Kidney epithelial cell (primary cell): ENCODE results near the gene PHC3. TPM values are rescaled to one million over a fixed set of nuclear protein-coding genes. Genes with fewer than 3 reads are reported as not detected.
"Not testable (repeated sequence)": the region's sequence is repeated elsewhere in the genome, so short reads cannot be mapped to it uniquely, and the experiment has no call there.

Source experiments
- DNase-seq: peaks from one replicate; pipeline ENCODE4 v3.0.0-alpha.2; 2010; ENCODE audit warnings: low read depth
- H3K27me3 ChIP-seq: 2 replicates; pipeline ENCODE4 v1.6.0; 2011; ENCODE audit warnings: low read length; ENCODE audit not compliant: control insufficient read depth, insufficient read depth
- H3K36me3 ChIP-seq: 2 replicates; pipeline ENCODE4 v1.5.1; 2011; ENCODE audit warnings: low read length; ENCODE audit not compliant: control insufficient read depth, insufficient read depth
- H3K4me3 ChIP-seq: 2 replicates; pipeline ENCODE4 v1.5.1; 2011; ENCODE audit warnings: low read depth, mild to moderate bottlenecking, control low read depth, low read length
- CTCF ChIP-seq: IDR thresholded peaks from 2 replicates; pipeline ENCODE4 v1.5.1; 2011; ENCODE audit warnings: mild to moderate bottlenecking, moderate library complexity, low read length, control low read depth, inconsistent platforms; ENCODE audit not compliant: insufficient read depth, poor library complexity, severe bottlenecking
- total RNA-seq: library from RNA; depleted of rRNA; stranded (reverse); fragments of >200 nt; gene quantifications from 2 replicates; pipeline ENCODE4 v1.2.3, GENCODE V29; 2015

PHC3 gene
- total RNA-seq, 1 donor from 2014 or later, result 22.4 TPM

- TF ChIP-seq CTCF, result no peak
- DNase-seq, result no peak
- no peaks in the 10 kb centered on the region for H3K27me3 ChIP-seq
- no peaks in the 10 kb centered on the region for H3K36me3 ChIP-seq
- H3K4me3 ChIP-seq, result no peak overlapping the region
Observed at GRCh38 chr3:170207717-170208116, 26.2 kb upstream of the PHC3 start.

GRCh38 chr3:170206164-170206762 lies 24.7 kb upstream of the PHC3 start:
- H3K36me3 ChIP-seq, H3K4me3 ChIP-seq, DNase-seq, H3K27me3 ChIP-seq: not testable (repeated sequence)

- Histone ChIP-seq H3K4me3 (no peak overlapping the region), H3K36me3 (no peaks in the 10 kb centered on the region), H3K27me3 (no peaks in the 10 kb centered on the region)
- no peak for TF ChIP-seq CTCF
- no peak for DNase-seq
Observed at GRCh38 chr3:170205302-170205701, 23.8 kb upstream of the PHC3 start.

- TF ChIP-seq CTCF, result no peak
- Histone ChIP-seq H3K4me3 (no peak overlapping the region), H3K36me3 (no peaks in the 10 kb centered on the region), H3K27me3 (no peaks in the 10 kb centered on the region)
- DNase-seq, result no peak
Observed at GRCh38 chr3:170204509-170204908, 23.0 kb upstream of the PHC3 start.

GRCh38 chr3:170204023-170204472 lies 22.5 kb upstream of the PHC3 start:
- Histone ChIP-seq H3K4me3 (no peak overlapping the region), H3K36me3 (no peaks in the 10 kb centered on the region), H3K27me3 (no peaks in the 10 kb centered on the region)
- TF ChIP-seq CTCF, result no peak
- DNase-seq, result no peak

- Histone ChIP-seq H3K4me3 (no peak overlapping the region), H3K36me3 (no peaks in the 10 kb centered on the region), H3K27me3 (no peaks in the 10 kb centered on the region)
- TF ChIP-seq CTCF, result no peak
- DNase-seq, result no peak
Observed at GRCh38 chr3:170203457-170203856, 21.9 kb upstream of the PHC3 start.
